ENCODE measurements around the gene OLFM4. TPM values are rescaled to one million over a fixed set of nuclear protein-coding genes. Genes with fewer than 3 reads are reported as not detected.

The OLFM4 gene
- total RNA-seq, 2 donors from 2014 or later: not detected

DNA sequence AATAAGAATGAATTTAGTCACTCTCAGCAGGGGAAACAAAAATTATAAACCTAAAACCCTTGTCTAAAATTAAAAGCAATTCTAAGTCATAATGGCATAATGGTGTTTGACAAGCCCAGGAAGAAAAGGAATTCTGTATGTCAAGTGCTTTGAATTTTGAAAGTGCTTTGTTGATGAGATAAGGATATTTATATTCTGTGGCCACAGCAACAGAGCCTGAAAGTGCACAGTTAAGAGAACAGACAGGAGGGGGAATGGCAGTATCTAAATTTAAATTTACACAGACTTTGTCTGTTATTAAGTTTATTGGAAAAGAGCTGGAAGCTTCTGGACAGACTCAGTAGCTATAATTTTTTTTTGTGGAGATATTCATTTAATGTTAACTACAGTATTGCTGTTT is 69.8 kb downstream of the OLFM4 start:
- H3K27ac Mint-ChIP-seq: no peak overlapping the region
- H3K36me3 Mint-ChIP-seq (ENCODE audit: low read depth): no peaks in the 10 kb centered on the region
- H3K4me3 Mint-ChIP-seq: no peak overlapping the region
- no peaks in the 10 kb centered on the region for H3K4me1 Mint-ChIP-seq
- ATAC-seq (no peak), DNase-seq (no peak)
- peaks cover 6% of the 10 kb centered on the region for H3K27me3 Mint-ChIP-seq
- H3K9me3 ChIP-seq (ENCODE audit: control insufficient read depth, low read length, poor library complexity, severe bottlenecking): no peaks in the 10 kb centered on the region

- ATAC-seq (no peak), DNase-seq (no peak)
- Mint-ChIP-seq H3K4me1 (no peaks in the 10 kb centered on the region), H3K27me3 (peaks cover 6% of the 10 kb centered on the region), H3K4me3 (no peak overlapping the region), H3K36me3 (ENCODE audit: low read depth) (no peaks in the 10 kb centered on the region), H3K27ac (no peak overlapping the region)
- H3K9me3 ChIP-seq (ENCODE audit: control insufficient read depth, low read length, poor library complexity, severe bottlenecking): no peaks in the 10 kb centered on the region
These were observed 71.9 kb downstream of the OLFM4 start for GRCh38 chr13:53100394-53101063.

Other genes starting within 250 kb of the OLFM4 start
- gene PCDH8, start 180.2 kb upstream of the OLFM4 start, total RNA-seq: not detected

All from T-helper 17 cell (primary cell).